ENCODE results near the gene POTEF.
"Not testable (repeated sequence)": the region's sequence is repeated elsewhere in the genome, so short reads cannot be mapped to it uniquely, and the experiment has no call there.

POTEF gene

GRCh38 chr2:130152136-130152815 is 23.3 kb upstream of the POTEF start:
- DNase-seq, result not testable (repeated sequence)

DNA sequence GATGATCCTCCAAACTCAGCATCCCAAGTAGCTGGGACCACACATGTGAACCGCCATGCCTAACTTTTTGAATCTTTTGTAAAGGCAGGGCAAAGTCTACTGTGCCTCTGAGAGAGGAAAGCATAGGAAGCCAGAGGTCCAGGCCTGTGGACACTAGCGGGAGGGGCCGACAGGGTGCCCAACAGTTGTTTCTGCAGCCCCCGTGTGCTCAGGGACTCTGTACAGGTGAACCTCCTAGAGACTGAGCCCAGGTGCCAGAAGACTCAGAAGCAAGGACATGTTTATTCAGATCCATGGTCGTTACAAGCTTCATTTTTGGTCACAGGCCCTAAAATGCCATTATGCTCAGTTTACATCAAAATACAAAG is 22.1 kb upstream of the POTEF start:
- not testable (repeated sequence) for DNase-seq

DNA sequence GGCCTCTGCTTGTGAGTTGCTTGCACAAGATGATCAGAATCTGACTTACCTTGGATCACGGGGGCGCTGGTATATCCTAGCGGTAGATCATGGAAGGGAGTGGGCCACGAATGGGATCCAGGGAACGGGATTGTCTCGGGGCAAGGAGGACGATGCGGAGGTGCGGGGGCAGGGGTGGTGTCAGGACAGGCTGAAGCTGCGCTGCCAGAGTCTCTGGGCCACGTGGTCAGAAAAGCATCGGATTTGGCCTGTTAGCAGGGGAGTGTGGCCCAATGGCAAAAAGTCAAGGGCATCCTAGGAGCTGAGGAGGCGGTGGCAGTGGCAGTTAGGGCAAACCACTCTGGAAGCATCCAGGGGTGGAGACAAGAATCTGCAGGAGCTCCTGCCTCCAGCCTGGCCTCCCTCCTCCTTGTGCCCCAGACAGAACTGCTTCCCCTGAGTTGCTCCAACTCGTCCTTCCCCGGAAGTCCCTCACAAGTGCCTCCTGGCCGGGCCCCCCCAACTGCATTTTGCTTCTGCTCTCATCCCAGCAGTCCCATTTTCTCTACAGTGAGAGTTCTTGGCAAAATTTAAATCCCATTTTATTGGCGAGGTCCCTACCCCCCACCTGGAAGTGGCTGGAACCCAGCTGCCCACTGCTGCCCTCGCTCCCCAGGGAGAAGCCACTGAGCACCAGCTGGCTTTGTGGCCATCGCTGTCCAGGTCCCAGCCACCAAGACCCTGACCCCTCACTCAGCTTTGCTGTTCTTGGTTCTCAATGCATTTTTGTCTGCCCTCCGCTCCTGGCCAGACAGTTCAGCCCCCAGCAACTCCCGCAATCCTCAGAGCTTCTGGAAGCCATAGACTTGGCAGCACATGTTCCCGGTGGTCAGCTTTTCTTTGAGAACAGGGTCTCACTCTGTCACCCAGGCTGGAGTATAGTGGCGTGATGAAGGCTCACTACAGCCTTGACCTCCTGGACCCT is 21.4 kb upstream of the POTEF start:
- peak; percentile 23 for DNase-seq

- DNase-seq, result peak; percentile 9
Observed at GRCh38 chr2:130148515-130148914, 19.5 kb upstream of the POTEF start.

DNA sequence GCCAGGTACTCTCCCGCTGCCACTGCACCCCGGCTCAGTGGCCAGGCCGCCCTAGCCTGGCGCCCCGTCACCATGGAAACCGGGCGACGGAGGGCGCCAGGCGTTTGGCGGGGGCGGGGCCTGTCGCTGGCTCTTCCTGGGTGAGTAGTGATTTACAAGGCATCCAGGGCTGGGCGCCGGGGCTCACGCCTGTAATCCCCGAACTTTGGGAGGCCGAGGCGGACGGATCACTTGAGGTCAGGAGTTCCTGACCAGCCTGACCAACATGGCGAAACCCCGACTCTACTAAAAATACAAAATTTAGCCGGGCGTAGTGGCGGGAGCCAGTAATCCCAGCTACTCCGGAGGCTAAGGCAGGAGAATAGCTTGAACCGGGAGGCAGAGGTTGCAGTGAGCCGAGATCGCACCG is 16.0 kb upstream of the POTEF start, which contains the start of gene CCDC74B:
TSS of gene CCDC74B (minus strand) at position 107 of the 409 bp plus-strand sequence. CDS start 116 bp downstream, outside the sequence.
- DNase-seq, result peak; percentile 74

DNA sequence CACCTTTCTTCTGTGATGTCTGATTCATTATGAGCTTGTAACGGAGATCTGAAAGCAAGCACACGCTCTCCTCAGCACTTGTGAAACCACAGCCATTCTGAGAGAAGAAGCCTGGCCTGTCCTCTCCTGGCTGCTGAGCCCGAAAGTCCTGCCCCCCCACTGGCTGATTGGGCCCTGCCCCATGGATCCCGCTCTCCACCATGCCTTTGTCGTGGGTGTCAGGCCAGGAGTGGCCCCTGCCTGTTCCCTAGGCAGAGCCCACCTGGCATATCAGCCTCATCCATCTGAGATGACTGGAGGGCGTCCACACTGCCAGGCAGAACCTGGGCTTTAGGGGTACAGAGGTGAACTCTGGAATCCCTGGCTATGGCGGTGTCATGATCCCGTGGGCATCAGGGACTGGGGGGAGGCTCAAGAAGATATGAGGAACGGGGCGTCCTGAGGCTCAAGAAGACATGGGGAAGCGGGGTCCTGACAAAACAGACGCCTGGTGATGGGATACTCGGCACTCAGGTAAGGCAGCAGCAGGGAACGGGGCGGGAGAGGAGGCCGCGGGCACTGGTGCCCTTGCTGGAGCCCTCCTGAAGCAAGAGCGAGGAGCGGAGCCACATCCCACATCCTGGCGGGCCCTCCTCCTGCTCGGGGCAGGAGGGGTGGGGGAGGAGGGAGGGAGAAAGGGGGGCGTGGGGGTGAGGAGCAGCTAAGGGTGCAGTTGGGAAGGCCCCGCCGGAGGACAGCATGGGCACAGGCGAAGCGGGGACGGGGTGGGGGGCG is 14.4 kb upstream of the POTEF start:
- not testable (repeated sequence) for DNase-seq

GRCh38 chr2:130142396-130143265 is 13.6 kb upstream of the POTEF start:
- DNase-seq, result not testable (repeated sequence)

- not testable (repeated sequence) for DNase-seq
Observed at GRCh38 chr2:130141645-130142370, 12.8 kb upstream of the POTEF start.

DNA sequence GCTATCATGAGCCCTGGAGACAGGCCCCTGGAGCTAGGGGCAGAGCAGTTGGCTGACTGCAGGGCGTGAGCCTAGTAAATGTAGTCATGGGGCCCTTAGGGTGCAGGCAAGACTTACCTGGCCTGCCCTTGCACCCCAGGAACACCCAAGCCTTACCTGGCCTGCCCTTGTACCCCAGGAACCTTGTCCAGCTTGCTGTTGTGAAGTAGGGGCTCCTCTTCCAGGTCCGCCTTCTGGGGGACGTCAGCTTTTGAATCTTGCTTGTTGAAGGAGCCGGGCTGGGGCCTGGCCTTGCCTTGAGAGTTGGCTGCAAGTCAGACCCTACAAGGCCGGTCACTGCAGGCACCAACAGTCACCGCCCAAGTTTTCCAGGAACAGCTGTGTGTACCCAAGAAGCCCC is 12.0 kb upstream of the POTEF start:
- not testable (repeated sequence) for DNase-seq

GRCh38 chr2:130140516-130140915 is 11.5 kb upstream of the POTEF start:
- DNase-seq, result not testable (repeated sequence)

DNA sequence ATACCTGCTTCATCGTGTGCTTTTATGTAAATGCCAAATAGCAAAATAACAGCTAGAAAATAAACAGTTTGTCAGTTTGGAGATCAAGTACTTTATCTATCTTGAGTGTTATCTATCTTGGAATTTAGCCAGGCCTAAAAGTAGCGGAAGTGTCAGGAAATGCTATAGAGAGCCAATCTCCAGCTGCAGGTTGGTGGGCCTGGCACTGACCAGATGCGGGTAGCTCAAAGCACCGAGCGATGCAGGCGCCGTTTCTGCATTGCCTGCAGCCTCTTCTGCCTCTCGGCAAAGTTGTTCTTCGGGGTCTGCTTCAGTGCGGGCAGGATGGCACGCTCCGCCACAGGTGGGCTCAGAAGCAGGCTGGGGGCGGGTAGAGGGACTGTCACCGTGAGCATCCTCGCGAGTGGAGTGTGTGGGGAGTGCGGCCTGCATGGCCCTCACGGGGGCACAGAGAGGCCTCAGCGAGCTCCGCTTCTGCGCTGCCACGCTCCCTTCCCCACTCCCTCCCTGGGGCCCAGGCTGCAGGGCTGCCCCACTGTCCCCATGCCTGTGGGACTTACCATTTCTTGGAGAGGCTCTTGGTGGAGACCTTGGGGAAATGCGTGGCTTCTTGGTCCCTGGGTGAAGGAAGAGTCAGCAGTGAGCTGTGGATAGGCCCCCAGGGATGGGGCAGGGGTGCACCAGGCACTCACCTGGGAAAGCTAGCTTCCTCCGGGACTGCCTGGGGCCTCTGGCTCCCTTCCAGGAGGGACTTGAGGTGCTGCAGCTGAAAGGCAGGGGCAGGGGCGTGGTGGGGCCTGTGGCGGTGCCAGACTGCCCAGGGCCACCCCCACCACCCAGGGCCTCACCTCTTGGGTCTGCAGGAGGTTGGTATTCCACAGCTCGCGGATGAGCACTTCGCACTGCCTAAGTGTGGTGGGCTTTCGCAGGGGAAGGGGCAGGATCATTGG is 10.6 kb upstream of the POTEF start:
- not testable (repeated sequence) for DNase-seq

DNA sequence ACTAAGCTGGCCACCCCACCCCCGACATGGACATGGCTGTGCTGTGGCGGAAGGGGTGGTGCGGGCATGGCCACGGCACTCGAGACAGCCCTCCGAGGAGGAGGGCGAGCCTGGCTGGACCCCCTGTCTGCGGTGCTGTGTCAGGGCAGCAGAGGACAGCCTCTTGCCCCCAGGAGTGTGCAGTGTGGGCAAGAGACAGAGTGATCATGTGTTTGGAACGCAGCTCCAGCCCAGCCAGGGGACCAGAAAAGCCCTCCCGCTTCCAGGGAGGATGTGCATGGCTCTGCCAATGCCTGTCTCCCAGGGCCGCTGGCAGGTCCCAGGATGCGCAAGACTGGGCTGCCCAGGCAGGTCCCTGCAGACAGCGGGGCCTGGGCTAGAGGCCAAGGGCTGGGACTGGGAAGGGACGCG is 9.8 kb upstream of the POTEF start:
- not testable (repeated sequence) for DNase-seq

GRCh38 chr2:130138326-130138725 is 9.3 kb upstream of the POTEF start:
- not testable (repeated sequence) for DNase-seq

DNA sequence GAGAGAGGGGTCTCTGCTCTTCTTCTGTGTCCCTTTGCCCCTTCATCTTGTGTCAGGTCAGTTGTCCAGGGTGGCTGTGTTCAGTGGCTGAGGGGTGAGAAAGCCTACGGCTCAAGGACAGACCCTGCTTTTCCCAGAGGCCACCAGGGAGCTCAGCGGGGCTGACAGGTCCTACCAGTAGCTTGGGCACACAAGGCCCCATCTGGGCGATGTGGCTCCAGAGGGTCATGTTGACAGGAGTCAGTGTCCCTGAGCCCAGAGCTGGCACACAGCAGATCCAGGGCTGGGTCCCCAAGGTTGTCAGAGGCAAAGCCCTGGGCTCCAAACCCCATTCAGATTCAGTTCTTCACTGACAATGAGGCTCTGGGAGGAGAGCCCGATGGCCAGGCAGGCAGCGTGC is 8.1 kb upstream of the POTEF start:
- not testable (repeated sequence) for DNase-seq

DNA sequence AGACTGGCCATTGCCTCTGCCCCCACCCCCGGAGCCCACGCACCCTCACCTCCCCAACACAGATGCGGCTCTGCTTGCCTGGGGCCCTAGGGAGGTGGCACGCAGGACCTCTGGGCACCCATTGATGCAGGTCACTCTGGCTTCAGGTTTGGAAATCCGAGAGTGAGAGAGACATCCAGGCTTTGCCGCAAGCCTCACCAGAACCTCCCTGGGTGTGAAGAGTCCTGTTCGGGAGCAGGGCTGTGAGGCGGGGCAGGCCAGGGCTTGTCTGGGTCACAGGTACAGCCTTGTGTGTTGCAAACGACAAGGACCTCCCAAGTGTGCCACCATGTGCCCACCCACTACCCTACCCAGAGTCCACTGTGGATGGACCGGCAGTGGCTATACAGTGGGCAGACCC is 7.5 kb upstream of the POTEF start:
- not testable (repeated sequence) for DNase-seq

DNA sequence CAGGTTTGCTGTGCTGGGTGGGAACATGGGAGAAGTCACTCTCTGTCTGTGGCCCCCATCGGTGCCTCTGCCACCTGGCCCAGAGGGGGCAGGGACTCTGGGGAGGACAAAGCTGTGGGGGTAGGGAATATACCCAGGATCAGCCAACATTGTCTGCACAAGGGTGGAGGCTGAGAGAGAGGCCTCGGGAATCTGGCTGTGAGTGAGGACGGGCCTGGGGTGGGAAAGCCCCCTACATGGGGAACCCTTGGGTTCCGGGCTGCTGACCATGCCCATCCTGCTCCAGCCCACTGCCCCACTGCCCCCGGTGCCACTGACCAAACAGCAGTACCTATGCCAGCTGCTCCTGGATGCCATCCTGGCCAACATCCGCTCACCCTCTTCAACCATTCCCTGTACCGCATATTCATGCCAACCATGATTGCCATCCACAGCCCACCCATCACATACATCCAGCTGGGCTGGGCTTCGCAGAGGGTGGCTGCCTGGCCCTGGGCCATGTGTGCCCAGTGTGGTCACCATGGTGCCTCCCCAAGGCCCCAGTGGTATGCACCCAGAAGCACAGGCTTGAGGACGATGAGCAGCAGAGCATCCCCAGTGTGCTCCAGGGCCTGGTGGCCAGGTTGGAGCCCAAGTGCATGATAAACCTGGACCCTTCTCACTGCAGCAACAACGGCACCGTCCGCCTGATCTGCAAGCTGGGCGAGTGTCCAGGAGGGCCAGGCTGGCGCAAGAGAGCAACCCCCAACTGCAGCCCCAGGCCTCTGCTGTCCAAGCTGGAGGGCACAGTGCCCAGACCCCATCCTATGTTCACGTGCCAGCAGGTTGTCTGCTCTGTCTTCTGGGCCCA is 6.9 kb upstream of the POTEF start:
- DNase-seq, result no peak

- DNase-seq, result not testable (repeated sequence)
Observed at GRCh38 chr2:130128464-130128863, 558 bp downstream of the POTEF start.

GRCh38 chr2:130127726-130128125 is 1.3 kb downstream of the POTEF start:
- DNase-seq, result not testable (repeated sequence)

DNA sequence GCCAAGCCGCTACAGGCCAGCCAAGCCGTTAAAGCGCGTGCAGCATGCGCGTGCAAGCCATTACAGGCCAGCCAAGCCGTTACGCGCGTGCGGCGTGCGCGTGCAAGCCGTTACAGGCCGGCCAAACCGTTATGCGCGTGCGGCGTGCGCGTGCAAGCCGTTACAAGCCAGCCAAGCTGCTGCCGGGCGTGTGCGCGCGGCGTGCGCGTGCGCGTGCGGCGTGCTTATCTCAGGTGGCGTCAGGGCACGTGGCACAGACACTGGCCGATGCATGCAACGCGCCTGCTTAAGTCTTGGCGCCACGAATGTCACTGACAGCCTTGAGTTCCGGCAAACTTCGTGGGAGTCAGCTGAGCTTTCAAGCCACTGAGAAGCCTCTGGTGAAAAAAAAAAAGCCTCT is 8.1 kb downstream of the POTEF start:
- DNase-seq, result not testable (repeated sequence)
